ENCODE data around the gene SERTAD2.
A peak's percentile ranks its signal among the peaks of the same experiment; 100 is the strongest.

The SERTAD2 gene

GRCh38 chr2:64653109-64654062, at the start of gene SERTAD2:
Gene SERTAD2 (minus strand): TSS chr2:64653913. CDS start chr2:64636871, 17,042 bp downstream.
- peak; percentile 80 for DNase-seq (ENCODE audit: low read depth)

GRCh38 chr2:64700133-64700809, 46.6 kb upstream of the SERTAD2 start:
- DNase-seq (ENCODE audit: low read depth), result no peak

GRCh38 chr2:64699712-64700111, 46.0 kb upstream of the SERTAD2 start:
- DNase-seq (ENCODE audit: low read depth), result no peak

- no peak for DNase-seq (ENCODE audit: low read depth)
These were observed 45.1 kb upstream of the SERTAD2 start for GRCh38 chr2:64698668-64699444.

- no peak for DNase-seq (ENCODE audit: low read depth)
These were observed 44.5 kb upstream of the SERTAD2 start for GRCh38 chr2:64698177-64698643.

- DNase-seq (ENCODE audit: low read depth), result no peak
These were observed 43.8 kb upstream of the SERTAD2 start for GRCh38 chr2:64697297-64698176.

GRCh38 chr2:64696636-64697035, 42.9 kb upstream of the SERTAD2 start:
- DNase-seq (ENCODE audit: low read depth), result no peak

GRCh38 chr2:64695721-64696261, 42.1 kb upstream of the SERTAD2 start:
- no peak for DNase-seq (ENCODE audit: low read depth)

- no peak for DNase-seq (ENCODE audit: low read depth)
These were observed 38.7 kb upstream of the SERTAD2 start for GRCh38 chr2:64692401-64692800.

- no peak for DNase-seq (ENCODE audit: low read depth)
These were observed 35.2 kb upstream of the SERTAD2 start for GRCh38 chr2:64688909-64689308.

- DNase-seq (ENCODE audit: low read depth), result no peak
These were observed 32.7 kb upstream of the SERTAD2 start for GRCh38 chr2:64686283-64686956.

GRCh38 chr2:64685430-64685829, 31.7 kb upstream of the SERTAD2 start:
- no peak for DNase-seq (ENCODE audit: low read depth)

- no peak for DNase-seq (ENCODE audit: low read depth)
These were observed 30.2 kb upstream of the SERTAD2 start for GRCh38 chr2:64683771-64684510.

- DNase-seq (ENCODE audit: low read depth), result no peak
These were observed 27.8 kb upstream of the SERTAD2 start for GRCh38 chr2:64681479-64681967.

- no peak for DNase-seq (ENCODE audit: low read depth)
These were observed 26.1 kb upstream of the SERTAD2 start for GRCh38 chr2:64679673-64680425.

- no peak for DNase-seq (ENCODE audit: low read depth)
These were observed 25.3 kb upstream of the SERTAD2 start for GRCh38 chr2:64678771-64679590.

GRCh38 chr2:64677530-64677929, 23.8 kb upstream of the SERTAD2 start:
- no peak for DNase-seq (ENCODE audit: low read depth)

GRCh38 chr2:64675860-64676259, 22.1 kb upstream of the SERTAD2 start:
- DNase-seq (ENCODE audit: low read depth), result no peak
